NCI-H187 (cell line): ENCODE results near the gene IGLON5.
A peak's percentile ranks its signal among the peaks of the same experiment; 100 is the strongest.

Experiments
- DNase-seq, 2 experiments: peaks; one replicate each; lab custom pipeline; 2025; lab: John Stamatoyannopoulos, UW

The IGLON5 gene

GRCh38 chr19:51338563-51339312, 27.3 kb downstream of the IGLON5 start:
- peak in 1 of 2 experiments; percentile 4 for DNase-seq

GRCh38 chr19:51339313-51339686, 27.9 kb downstream of the IGLON5 start:
- no peak for DNase-seq

GRCh38 chr19:51339687-51340656, 28.5 kb downstream of the IGLON5 start:
- no peak for DNase-seq

GRCh38 chr19:51341066-51341465, 29.6 kb downstream of the IGLON5 start:
- no peak for DNase-seq

- no peak for DNase-seq
Observed at GRCh38 chr19:51341976-51342580, 30.6 kb downstream of the IGLON5 start, which contains the start of gene VSIG10L. Gene VSIG10L (minus strand): TSS chr19:51342139. CDS start chr19:51342124, 15 bp downstream.

- no peak for DNase-seq
Observed at GRCh38 chr19:51342631-51343569, 31.5 kb downstream of the IGLON5 start.

- DNase-seq, result no peak
Observed at GRCh38 chr19:51345076-51345620, 33.7 kb downstream of the IGLON5 start.

- DNase-seq, result no peak
Observed at GRCh38 chr19:51346742-51347141, 35.3 kb downstream of the IGLON5 start.

- DNase-seq, result no peak
Observed at GRCh38 chr19:51347209-51347928, 35.9 kb downstream of the IGLON5 start.

GRCh38 chr19:51351266-51351990, 40.0 kb downstream of the IGLON5 start:
- DNase-seq, result no peak

GRCh38 chr19:51352783-51353360, 41.4 kb downstream of the IGLON5 start:
- DNase-seq, result no peak

GRCh38 chr19:51354103-51354741, 42.8 kb downstream of the IGLON5 start:
- no peak for DNase-seq

- no peak for DNase-seq
Observed at GRCh38 chr19:51354742-51355148, 43.3 kb downstream of the IGLON5 start.

GRCh38 chr19:51356159-51356801, 44.8 kb downstream of the IGLON5 start:
- no peak for DNase-seq

- DNase-seq, result no peak
Observed at GRCh38 chr19:51357952-51358351, 46.5 kb downstream of the IGLON5 start.

GRCh38 chr19:51359294-51359693, 47.9 kb downstream of the IGLON5 start:
- DNase-seq, result no peak

GRCh38 chr19:51361239-51361638, 49.8 kb downstream of the IGLON5 start:
- no peak for DNase-seq
